GM18502 (cell line): ENCODE results near the gene NCL.
"Not testable (repeated sequence)": the region's sequence is repeated elsewhere in the genome, so short reads cannot be mapped to it uniquely, and the experiment has no call there.

Source experiments
- ATAC-seq: cut with Tn5 transposase; IDR thresholded peaks from one replicate; pipeline ENCODE4 v1.9.1; 2021; ENCODE audit warnings: mild to moderate bottlenecking; ENCODE audit not compliant: unreplicated experiment, poor library complexity

NCL gene

GRCh38 chr2:231410293-231411004 is 53.8 kb downstream of the NCL start:
- no peak for ATAC-seq

GRCh38 chr2:231409776-231410175 is 54.5 kb downstream of the NCL start:
- no peak for ATAC-seq

DNA sequence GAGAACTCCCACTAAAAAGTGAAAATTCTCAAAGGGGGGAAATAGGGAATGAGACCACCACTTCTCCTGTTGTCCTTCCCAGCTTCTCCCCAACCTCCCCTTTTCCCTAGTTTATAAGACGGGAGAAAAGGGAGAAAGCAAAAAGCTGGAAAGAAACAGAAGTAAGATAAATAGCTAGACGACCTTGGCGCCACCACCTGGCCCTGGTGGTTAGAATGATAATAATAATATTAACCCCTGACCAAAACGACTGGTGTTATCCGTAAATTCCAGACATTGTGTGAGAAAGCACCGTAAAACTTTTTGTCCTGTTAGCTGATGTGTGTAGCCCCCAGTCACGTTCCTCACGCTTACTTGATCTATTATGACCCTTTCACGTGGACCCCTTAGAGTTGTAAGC is 56.0 kb downstream of the NCL start:
- ATAC-seq = not testable (repeated sequence)

DNA sequence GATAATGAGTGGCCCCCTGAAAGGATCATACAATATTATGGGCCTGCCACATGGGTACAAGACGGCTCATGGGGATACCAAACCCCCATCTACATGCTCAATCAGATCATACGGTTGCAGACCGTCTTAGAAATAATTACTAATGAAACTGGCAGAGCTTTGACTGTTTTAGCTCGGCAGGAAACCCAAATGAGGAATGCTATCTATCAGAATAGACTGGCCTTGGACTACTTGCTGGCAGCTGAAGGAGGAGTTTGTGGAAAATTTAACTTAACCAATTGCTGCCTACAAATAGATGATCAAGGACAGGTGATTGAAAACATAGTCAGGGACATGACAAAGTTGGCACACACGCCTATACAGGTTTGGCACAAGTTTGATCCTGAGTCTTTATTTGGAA is 56.6 kb downstream of the NCL start:
- not testable (repeated sequence) for ATAC-seq

- not testable (repeated sequence) for ATAC-seq
These were observed 58.5 kb downstream of the NCL start for GRCh38 chr2:231405601-231406367.

DNA sequence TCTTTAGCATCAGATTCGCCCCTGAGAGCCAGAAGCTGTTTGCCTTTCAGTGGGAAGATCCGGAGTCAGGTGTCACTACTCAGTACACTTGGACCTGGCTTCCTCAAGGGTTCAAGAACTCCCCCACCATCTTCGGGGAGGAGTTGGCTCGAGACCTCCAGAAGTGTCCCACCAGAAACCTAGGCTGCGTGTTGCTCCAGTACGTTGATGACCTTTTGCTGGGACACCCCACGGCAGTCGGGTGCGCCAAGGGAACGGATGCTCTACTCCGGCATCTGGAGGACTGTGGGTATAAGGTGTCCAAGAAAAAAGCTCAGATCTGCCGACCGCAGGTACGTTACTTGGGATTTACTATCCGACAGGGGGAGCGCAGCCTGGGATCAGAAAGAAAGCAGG is 60.1 kb downstream of the NCL start:
- not testable (repeated sequence) for ATAC-seq
